ENCODE data around the gene CFAP58. TPM values are rescaled to one million over a fixed set of nuclear protein-coding genes. Genes with fewer than 3 reads are reported as not detected.

CFAP58 gene
- total RNA-seq, 1 donor from 2014 or later: 0.34 TPM

DNA sequence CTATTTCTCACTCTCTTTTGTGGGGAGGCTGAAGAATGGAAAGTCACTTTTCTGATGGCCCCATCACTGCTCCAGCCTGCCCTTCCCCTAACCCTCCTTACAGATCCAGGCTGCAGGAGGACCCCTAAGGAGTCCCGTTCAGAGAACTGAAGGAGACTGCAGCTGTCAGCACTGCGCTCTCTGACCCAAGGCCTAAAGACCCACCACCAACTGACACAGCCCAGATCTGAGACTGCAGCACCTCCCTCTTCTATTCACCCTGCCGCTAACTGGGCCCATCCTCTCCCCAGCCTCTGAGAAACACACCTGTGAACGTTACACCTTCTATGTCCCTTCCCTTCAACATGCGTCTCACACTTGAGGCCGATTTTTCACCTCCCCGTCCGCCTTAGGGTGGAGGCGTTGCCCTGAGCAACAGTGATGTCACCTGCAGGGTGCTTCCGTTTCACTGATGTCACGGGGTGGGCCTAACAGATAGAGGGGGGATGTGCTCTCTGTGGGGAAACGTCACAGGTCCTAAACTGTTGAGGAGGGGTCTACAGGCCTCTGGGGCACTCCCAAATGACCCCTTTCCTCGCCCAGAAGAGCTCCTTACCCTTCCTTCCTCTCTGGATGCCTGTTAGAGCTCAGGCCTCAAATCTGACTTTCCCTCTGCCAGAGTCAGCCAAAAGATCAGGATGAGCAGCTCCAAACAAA, 20.5 kb upstream of the CFAP58 start:
- intact Hi-C loops (cut with micrococcal nuclease): no loop called here

DNA sequence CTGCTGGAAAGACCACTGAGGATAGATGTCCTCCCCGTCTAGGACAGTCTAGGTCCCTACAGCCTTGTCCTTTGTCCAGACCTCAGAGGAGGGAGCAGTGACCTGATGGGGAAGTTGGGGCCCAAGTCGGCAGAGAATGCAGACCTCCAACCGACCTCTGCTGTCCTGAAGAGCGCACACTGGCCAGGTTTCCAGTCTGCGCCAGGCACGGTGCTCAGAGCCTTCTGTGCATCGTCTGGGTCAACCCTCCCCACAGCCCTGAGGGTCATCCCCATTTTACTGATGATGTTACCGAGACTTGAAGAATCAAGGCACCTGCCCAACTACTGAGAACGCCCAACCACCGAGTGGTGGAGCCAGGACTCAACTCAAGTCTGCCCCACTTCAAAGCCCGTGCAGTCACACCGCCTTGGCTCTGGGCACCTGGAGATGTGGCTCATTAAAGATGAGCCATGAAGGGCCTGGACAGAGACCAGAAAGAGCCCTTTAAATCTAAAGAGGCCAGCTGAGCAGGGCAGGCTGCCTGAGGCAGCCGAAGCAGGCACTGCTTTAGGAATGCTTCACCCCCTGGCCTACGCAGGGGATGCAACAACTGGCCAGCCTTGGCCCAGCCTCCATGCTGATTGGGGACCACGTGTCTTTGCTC, 19.8 kb upstream of the CFAP58 start:
- intact Hi-C loops (cut with micrococcal nuclease): no loop called here

DNA sequence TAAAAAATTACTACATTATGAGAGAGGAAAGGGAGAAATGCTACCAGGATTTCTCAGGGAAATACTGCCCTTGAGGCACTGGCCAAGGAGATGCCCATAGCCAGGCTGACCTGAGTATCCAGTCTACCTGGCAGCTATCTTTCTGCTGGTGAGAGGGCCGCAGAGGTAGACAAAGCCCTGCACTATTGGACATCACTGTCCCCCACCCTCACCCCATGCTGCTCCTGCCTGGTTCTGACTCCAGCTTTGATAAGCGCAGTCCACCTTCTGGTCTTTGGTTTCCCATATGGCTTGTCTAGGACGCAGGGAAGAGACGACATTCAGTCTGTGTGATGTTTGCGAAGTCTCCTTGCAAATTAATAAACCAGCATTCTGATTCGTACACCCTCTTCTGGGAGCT, 19.1 kb upstream of the CFAP58 start:
- intact Hi-C loops (cut with micrococcal nuclease): no loop called here

DNA sequence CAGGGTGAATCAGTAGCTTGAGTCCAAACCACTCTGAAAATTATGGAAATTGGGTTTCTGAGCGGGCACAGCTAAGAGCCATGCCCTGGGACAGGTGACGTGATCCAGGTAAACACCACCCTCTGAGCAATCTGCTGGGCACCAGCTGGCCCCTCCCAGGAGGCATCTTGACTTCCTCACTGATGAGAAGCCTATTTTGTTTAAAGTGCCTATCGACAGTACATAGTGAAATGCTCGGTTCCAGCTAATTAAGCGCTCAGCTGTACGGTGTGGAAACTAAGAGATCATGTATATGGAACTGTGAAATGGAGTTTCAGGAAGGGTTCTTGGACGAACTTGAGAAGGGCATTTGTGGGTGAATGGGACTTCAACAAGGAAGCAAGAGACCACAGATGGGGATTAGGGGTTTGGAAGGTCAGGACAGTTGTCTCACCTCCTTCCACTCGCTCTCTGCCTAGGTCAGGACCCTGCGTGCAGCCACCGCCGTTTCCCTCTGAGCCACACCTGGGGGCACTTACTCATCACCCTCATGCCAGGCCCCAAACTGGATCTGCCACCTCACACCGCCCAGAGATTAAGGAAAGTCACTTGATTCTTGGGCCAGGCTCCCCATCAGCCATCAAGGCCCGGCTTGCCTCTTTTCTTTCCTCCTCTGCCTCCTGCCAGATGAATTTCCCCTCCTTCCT, 18.5 kb upstream of the CFAP58 start:
- intact Hi-C loops (cut with micrococcal nuclease): loop anchor here (5.0 kb wide), 1 partner anchor 418 kb away; the partner anchor contains the start of gene STN1

DNA sequence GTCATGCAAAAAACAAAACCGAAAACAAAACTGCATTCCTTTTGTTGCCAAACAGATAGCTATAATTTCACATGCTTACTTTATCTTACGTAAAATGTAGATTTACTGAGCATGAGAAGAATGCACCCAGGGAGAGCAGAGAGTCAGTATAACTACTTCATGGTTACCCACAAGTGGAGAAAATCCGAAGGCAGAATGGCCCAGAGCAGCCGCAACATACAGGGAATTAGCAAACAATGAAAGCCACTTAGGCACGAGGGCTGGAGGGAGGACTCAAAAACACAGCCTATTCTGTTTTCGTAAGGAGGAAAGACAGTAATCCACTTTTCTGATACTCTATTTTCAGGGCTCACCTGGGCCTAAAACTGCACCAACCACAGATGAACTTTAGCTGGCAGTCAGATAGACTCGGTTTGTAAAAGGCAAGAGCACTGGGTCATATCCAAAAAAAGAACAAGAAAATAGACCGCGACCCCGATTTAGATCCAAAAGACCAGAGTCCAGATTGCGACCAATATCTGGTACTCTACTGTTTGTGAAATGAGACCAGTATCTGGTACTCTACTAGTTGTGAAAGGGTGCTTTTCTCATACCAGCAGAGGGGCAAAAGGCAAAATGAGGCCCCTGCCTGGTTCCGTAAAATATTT, 16.7 kb upstream of the CFAP58 start:
- intact Hi-C loops (cut with micrococcal nuclease): loop anchor here (5.0 kb wide), 1 partner anchor 420 kb away; the partner anchor contains the start of gene STN1

DNA sequence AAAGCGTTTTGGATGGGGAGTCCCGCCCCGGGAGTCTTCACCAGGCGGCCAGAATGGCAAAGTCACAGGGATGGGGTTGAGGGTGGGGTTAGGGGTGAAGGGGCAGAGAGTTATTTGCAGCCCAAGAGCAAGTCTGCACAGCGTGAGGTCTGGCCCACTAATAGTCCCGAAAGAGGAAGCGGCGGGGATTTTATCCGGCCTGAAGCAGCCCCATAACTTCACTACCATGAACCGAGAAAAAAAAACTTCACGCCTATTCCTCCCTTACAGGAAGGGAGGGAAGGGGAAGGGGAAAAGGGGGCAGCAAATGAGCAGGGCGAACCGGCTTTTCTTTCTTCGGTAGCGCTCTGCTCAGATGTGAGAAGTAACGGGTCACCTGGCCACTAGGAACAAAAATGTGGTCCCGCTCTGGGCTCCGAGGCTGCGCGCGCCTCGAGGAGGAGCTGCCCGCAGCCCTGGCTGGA, 16.1 kb upstream of the CFAP58 start:
- intact Hi-C loops (cut with micrococcal nuclease): loop anchor here (5.0 kb wide), 1 partner anchor 420 kb away; the partner anchor contains the start of gene STN1

DNA sequence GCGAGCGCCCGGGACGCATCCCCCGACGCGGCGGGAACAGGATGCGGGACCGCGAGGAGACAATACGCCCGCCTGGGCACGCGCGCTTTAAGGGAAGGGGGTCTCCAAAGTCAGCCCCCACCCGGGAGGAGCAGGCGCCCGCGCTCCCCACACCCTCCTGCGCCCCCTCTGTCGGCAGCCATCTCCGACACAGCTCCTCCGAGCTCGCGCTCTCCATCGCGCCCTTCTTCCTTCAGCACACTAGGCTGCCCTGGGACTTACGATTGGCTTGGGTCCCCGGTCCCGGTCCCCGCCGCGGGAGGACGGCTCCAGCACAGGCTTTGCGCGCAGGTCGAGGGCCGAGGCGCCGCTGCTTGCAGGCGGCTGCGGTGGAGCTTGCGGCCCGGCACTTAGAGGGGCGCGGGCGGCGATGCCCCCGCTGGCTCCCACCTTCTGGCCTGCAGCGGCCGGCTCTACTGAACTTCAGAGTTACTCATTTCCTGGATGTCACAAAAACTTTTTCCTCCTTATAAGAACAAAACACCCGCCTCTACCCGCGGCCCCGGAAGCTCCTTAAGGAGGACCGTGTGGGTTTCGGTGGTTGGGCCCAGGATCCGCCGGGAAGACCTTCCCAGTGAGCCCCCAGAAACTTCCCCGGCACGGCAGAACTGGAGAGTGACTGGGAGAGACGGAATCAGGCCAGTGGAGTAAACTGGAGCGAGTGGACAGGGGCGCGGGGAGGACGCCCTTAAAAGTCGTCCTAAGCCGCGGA, 15.5 kb upstream of the CFAP58 start, which contains the start of gene ITPRIP:
ITPRIP (minus strand) TSS at position 481 of the 751 bp plus-strand sequence. CDS start 22,414 bp downstream, outside the sequence.
- intact Hi-C loops (cut with micrococcal nuclease): loop anchor here (1.0 to 5.0 kb wide), 9 partner anchors 8 to 421 kb away; partner anchors contain the start of genes CFAP43, GSTO2 and STN1

DNA sequence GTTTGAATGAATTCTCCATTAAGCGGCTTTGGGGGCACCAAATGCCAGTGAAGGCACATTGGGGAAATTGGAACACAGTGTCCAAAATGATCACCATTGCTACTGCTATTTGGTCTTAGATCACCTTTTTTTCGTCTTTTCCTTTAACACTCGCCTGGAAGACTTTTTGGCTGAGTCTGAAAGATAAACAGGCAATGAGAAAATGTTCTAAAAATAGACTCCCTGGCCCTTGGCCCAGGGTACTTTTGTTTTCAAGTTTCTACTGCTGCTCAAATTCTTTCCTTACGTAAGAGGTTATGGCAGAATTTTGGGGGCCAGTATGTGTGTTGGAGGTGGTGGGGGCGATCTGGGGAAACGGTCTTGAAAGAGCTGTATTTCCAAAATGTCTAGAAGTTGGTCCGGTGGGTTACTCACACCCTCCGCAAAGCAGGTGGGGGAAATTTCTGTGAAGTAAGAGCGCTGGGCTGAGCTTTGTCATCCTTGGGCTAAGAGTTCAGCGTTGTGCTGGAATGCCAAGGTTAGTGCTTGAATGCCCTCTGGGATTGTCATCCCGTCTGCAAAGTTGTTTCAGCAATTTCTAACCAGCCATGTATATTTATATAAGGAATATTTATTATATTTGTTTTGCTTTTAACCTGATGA, 14.0 kb upstream of the CFAP58 start:
- intact Hi-C loops (cut with micrococcal nuclease): loop anchor here (2.0 to 5.0 kb wide), 2 partner anchors 17 to 422 kb away; partner anchors contain the start of gene STN1

DNA sequence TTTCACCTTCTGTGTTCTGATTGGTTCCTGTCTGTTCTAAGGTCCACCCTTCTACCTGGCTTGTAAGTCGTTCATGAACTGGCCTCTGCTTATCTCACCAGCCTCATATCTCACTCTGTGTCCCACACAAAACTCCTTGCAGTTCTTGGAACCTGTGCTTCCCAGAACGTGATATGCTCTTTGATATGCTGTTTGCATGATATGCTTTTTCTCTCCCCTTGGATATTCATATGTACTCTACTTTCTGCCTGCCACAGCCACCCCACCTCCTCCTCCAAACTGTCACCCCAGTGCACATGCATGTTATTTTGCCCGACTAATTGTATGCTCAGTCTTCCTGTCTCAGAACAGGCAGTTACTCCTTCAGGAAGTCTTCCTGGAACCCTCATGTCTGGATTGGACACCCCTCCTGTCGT, 13.5 kb upstream of the CFAP58 start:
- intact Hi-C loops (cut with micrococcal nuclease): no loop called here

DNA sequence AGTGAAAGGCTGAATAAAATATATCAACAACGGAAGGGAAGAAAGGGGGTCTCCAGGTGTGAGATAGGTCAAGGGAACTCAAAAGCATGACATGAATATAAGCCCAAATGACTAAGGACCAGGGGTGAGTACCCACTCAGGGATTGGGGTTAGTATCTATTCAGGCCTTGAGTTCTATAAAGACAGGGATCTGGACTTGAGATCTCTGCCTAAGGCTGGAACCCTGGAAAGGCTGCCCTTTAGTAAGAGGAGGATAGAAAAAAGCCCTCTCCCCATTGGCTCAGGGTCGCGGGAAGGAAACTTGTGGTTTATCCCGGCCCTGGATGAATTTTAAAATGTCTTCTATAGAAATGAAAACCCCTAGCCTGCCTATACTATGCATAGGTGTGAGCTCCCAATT, 13.0 kb upstream of the CFAP58 start:
- intact Hi-C loops (cut with micrococcal nuclease): no loop called here

DNA sequence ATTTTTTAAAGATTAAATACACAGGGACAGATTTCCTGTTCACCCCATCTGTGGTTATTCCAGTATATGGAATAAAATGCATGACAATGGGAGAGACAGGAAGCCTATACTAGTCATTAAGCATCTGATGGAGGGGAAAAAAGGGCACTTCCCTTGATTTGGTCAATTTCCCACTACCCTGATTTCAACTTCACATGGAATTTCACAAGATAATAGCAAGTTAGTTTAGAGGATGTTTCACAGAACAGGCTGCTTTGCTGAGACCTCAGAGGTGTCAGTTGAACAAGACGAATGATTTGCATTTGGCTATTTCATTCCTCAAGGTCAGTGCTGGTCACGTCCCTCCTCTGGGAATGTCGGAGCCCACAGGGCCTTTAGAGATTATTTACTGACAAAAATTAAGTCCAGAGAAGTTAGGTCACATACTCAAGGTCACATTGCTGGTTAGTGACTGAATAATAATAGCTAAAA, 10.7 kb upstream of the CFAP58 start:
- intact Hi-C loops (cut with micrococcal nuclease): no loop called here

DNA sequence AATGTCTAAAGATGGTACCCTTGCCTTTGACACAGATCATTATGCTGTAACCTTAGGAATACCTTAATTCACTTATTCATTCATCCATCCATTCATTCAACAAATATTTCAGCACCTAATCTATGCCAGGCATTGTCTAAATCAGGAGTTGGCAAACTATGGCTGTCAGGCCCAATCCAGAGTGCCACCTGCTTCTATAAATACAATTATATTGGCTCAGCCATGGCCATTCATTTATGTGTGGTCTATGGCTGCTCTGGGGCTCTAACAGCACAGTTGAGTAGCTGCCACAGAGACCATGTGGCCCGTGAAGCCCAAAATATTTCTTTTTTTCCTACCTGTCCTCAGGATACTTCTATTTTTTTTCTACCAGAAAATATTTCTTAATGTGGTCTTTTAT, 9.4 kb upstream of the CFAP58 start:
- intact Hi-C loops (cut with micrococcal nuclease): no loop called here

DNA sequence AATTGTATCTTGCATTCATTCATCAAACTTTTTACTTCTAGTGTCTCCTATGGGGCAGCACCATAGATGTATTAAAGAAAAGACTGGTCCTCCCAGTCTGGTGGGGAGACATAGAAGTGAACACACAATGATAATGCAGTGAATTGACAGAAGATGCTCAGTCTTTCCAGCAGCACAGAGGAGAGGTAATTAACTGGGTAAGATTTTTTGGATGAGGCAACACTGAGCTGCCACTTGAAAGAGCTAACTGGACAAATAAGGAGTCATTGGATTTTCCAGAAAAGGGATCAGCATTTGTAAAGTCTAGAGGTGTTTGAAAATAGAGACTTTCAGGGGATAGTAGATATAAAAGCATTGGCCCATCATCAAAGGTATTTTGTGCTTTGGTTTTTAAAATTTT, 8.1 kb upstream of the CFAP58 start:
- intact Hi-C loops (cut with micrococcal nuclease): no loop called here

DNA sequence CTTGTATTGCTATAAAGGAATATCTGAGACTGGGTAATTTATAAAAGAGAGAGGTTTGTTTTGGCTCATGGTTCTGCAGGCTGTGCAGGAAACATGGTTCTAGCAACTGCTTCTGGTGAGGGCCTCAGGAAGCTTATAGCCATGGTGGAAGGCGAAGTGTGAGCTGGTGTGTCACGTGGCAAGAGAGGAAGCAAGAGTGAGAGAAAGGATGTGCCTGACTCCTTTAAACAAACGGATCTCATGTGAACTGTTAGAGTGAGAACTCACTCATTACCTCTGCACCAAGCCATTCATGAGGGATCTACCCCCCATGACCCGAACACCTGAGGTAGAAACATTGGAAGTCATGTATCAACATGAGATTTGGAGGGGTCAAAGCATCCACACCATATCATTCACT, 7.7 kb upstream of the CFAP58 start:
- intact Hi-C loops (cut with micrococcal nuclease): loop anchor here (1.0 kb wide), 1 partner anchor 8 kb away; the partner anchor contains the start of gene ITPRIP

DNA sequence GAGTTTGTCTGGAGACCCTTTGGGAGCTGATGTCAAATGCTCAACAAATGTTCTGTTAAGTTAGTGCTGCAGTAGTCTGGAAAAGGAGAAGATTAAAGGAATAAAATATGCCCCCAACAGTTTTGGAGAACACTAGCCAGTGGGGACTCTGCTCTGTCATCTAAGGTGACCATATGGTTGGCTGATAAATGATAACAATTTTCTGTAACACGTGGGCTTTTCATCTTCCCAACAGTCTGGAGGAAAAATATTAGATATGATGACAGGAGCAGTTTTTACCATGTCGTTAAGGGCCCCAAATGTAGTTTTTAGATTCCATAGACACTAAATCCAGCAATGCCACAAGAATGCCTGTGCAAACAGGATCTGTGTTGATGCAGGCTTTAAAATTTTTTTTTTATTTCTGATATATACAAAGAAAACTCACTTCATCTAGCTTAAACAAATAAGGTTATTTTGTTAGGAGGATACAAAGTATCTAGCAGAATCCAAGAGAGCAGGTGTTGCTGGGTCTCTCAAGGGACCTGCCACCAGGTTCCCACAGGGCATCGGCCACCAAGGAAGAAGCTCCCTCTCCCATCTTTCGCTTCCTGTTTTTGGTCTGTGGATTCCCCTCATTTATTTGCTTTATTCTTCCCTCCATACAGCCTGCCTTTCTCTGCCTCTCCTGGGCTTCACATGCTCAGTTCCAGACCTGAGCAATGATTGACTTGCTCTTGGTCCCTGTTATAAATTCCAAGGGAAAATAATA, 6.2 kb upstream of the CFAP58 start:
- intact Hi-C loops (cut with micrococcal nuclease): no loop called here

DNA sequence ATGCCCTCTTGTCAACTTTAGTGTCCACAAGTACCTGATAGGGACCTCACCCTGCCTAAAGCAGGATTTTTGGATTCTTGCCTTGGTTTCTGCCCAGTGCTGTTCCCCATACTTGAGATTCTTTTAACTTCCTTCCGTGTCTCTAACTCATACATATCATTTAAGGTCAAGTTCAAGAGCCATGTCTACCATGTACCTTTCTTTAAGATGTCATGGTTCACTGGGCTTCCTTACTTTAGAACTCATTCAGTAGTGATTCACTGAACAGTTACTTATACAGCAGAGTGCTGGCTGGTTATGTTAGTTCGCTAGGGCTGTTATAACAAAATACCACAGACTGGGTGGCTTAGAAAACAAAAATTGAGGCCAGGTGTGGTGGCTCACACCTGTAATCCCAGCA, 5.0 kb upstream of the CFAP58 start:
- intact Hi-C loops (cut with micrococcal nuclease): no loop called here

DNA sequence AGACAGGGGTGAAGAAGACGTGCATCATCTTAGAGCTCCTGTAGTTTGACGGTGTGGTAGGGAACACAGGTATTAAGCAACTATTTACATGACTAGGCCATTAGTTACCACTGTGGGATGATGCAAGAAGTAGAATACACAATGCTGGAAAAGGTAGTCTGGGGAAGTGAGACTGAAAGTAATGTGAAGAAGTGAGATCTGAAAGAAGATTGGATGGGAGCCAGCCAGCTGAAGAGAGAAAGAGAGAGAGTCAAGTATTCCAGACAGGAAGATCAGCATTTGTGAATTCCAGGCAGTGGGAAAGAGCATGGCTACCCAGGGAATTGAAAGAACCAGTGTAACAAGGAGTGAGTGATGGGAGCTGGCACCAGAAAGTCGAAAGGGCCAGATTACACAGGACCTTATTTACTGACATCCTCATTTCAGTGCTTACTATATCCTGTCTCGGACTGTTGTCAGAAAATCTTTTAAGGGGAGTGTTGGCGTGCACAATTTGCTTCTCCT, 4.0 kb upstream of the CFAP58 start:
- intact Hi-C loops (cut with micrococcal nuclease): loop anchor here (1.0 to 10.0 kb wide), 7 partner anchors 11 to 655 kb away; partner anchors contain the start of gene ITPRIP

DNA sequence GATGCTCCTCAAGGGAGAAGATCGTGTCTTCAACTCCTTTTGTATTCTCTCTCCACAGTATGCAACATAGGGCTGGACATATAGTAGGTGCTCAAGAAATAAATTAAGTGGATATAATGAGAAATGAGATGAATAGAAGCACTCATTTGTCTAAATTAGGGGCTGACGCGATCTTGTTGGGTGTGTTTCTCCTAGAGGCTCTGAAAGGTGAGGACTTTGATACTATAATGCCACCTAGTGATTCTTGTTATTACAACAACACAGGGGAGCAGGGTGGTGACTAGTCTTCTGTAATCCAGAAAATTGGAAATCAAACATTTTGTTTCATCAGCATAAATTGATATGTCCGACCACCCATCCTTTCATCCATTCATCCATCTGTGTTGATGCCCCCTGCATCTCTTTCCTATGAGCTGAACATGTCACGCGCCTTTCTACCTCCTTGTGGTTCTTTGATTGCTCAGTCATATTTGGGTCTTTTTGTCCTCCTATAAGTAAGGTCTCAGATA, 3.5 kb upstream of the CFAP58 start:
- intact Hi-C loops (cut with micrococcal nuclease): loop anchor here (1.0 to 10.0 kb wide), 7 partner anchors 12 to 655 kb away; partner anchors contain the start of gene ITPRIP
